Ovary (tissue), 1 donor: ENCODE measurements around the gene AGPS.

Source experiments
- EP300 ChIP-seq: sonication (generic); formaldehyde crosslinking; IDR thresholded peaks from one replicate; pipeline ENCODE4 v1.6.1; 2017; ENCODE audit warnings: antibody characterized with exemption
- POLR2A ChIP-seq: fragments of 450-650 bp; IDR thresholded peaks from one replicate; pipeline ENCODE4 v1.6.1; 2017; ENCODE audit warnings: antibody characterized with exemption, mild to moderate bottlenecking, moderate library complexity

- no peak for TF ChIP-seq EP300
- TF ChIP-seq POLR2A = no peak
These were observed 89.6 kb downstream of the AGPS start for GRCh38 chr2:177482195-177482594.
